ENCODE measurements around the gene NUP210L. TPM values are rescaled to one million over a fixed set of nuclear protein-coding genes. Genes with fewer than 3 reads are reported as not detected.

Gene NUP210L
- total RNA-seq, 5 donors from 2014 or later (not counting 1 experiment from before 2014, with no cell fraction given), result 0.10 to 0.35 (median 0.18) TPM

- DNase-seq (no peak), ATAC-seq (replicated peaks in 1 of 4) (no peak)
- ChIA-PET CTCF (interaction anchor here in 1 of 2 donors (0.7 to 1.5 kb wide), 3 partner anchors 9 to 17 kb away, joined by 5 to 9 read pairs (median 5); partner anchors contain the start of gene CREB3L4), POLR2A (interaction anchor here in 1 of 2 donors (0.5 to 1.5 kb wide), 4 partner anchors 32 to 204 kb away, joined by 4 to 6 read pairs (median 4); partner anchors contain the start of gene RPS27)
- WGBS (ENCODE audit: insufficient coverage), result no CpG with 5 or more reads among the region's 4 CpGs
- no peak overlapping the region for H3K4me3 ChIP-seq (ENCODE audit: control insufficient read depth in 1 of 2, extremely low read depth in 1 of 2, low read length in 1 of 2)
- H3K4me3 Mint-ChIP-seq, result peak overlapping the region; percentile 95 to 97 (median 97)
- peak overlapping the region; percentile 96 for H3K27ac Mint-ChIP-seq
- H3K27me3 ChIP-seq (replicated peaks in 1 of 2; ENCODE audit: control insufficient read depth in 2 of 2, extremely low read depth in 1 of 2, insufficient read depth in 2 of 2, low read length in 1 of 2), result no peaks in the 10 kb centered on the region
- no peaks in the 10 kb centered on the region for H3K9me3 Mint-ChIP-seq
- H3K36me3 ChIP-seq (ENCODE audit: control insufficient read depth in 2 of 2, extremely low read depth in 1 of 2, insufficient read depth in 1 of 2, low read length in 1 of 2), result peaks cover 0 to 18% of the 10 kb centered on the region in 2 donors
- peak overlapping the region; percentile 60 for H3K27ac ChIP-seq (ENCODE audit: low read length)
- H3K4me1 Mint-ChIP-seq, result peaks cover 59 to 69% (median 64%) of the 10 kb centered on the region in 3 donors
- H3K9me3 ChIP-seq, result no peaks in the 10 kb centered on the region
- peaks cover 29 to 59% of the 10 kb centered on the region in 2 experiments for H3K4me1 ChIP-seq (ENCODE audit: control insufficient read depth in 1 of 2, extremely low read depth in 1 of 2, insufficient read depth in 2 of 2, low read length in 2 of 2)
- no peaks in the 10 kb centered on the region for H3K27me3 Mint-ChIP-seq
- H3K36me3 Mint-ChIP-seq, result peaks cover 8% of the 10 kb centered on the region
These were observed 196.0 kb downstream of the NUP210L start for GRCh38 chr1:153958961-153959260.

GRCh38 chr1:153958111-153958960 is 196.5 kb downstream of the NUP210L start, which contains the start of gene CRTC2:
Gene CRTC2, minus strand, starts transcription at chr1:153958612. Its CDS starts 115 bp downstream, at chr1:153958497.
- DNase-seq (peak; percentile 91 to 100 (median 98)), ATAC-seq (replicated peaks in 1 of 4) (peak; percentile 87 to 91 (median 89))
- Histone ChIP-seq H3K27ac (ENCODE audit: low read length) (peak within 1 kb of the TSS; percentile 89), H3K27me3 (replicated peaks in 1 of 2; ENCODE audit: control insufficient read depth in 2 of 2, extremely low read depth in 1 of 2, insufficient read depth in 2 of 2, low read length in 1 of 2) (no peaks in the 10 kb centered on the region), H3K9me3 (no peaks in the 10 kb centered on the region), H3K36me3 (ENCODE audit: control insufficient read depth in 2 of 2, extremely low read depth in 1 of 2, insufficient read depth in 1 of 2, low read length in 1 of 2) (peaks cover 6 to 24% of the 10 kb centered on the region in 2 donors), H3K4me3 (ENCODE audit: control insufficient read depth in 1 of 2, extremely low read depth in 1 of 2, low read length in 1 of 2) (peak within 1 kb of the TSS; percentile 82 to 95), H3K4me1 (ENCODE audit: control insufficient read depth in 1 of 2, extremely low read depth in 1 of 2, insufficient read depth in 2 of 2, low read length in 2 of 2) (peaks cover 29 to 62% of the 10 kb centered on the region in 2 experiments)
- H3K27me3 Mint-ChIP-seq, result no peaks in the 10 kb centered on the region
- H3K9me3 Mint-ChIP-seq, result no peaks in the 10 kb centered on the region
- H3K4me3 Mint-ChIP-seq, result peak within 1 kb of the TSS; percentile 95 to 97 (median 97)
- peak within 1 kb of the TSS; percentile 96 for H3K27ac Mint-ChIP-seq
- ChIA-PET CTCF (interaction anchor here in 1 of 2 donors (0.7 to 1.5 kb wide), 3 partner anchors 10 to 17 kb away, joined by 5 to 9 read pairs (median 5); partner anchors contain the start of gene CREB3L4), POLR2A (interaction anchor here (0.5 to 1.5 kb wide), 6 partner anchors 13 to 204 kb away, joined by 3 to 6 read pairs (median 4); partner anchors contain the start of gene RPS27 (in 1 of the 2))
- under 1% methylated on average over 63 of the region's 75 CpGs for whole genome bisulfite sequencing (ENCODE audit: insufficient coverage)
- H3K36me3 Mint-ChIP-seq, result peaks cover 12% of the 10 kb centered on the region
- H3K4me1 Mint-ChIP-seq, result peaks cover 58 to 68% (median 63%) of the 10 kb centered on the region in 3 donors

GRCh38 chr1:153957744-153958110 is 197.1 kb downstream of the NUP210L start:
- ATAC-seq (replicated peaks in 1 of 4) (peak; percentile 2 to 25 (median 16)), DNase-seq (peak in 27 of 35 experiments; percentile 13 to 74 (median 30))
- POLR2A ChIA-PET, result interaction anchor here in 1 of 2 donors (0.7 kb wide), 1 partner anchor 13 kb away, joined by 3 read pairs; no protein-coding TSS in a partner anchor

GRCh38 chr1:153956997-153957715 is 197.7 kb downstream of the NUP210L start:
- Histone ChIP-seq H3K4me3 (ENCODE audit: control insufficient read depth in 1 of 2, extremely low read depth in 1 of 2, low read length in 1 of 2) (peak overlapping the region; percentile 82 to 95), H3K36me3 (ENCODE audit: control insufficient read depth in 2 of 2, extremely low read depth in 1 of 2, insufficient read depth in 1 of 2, low read length in 1 of 2) (peaks cover 6 to 34% of the 10 kb centered on the region in 2 donors), H3K27me3 (replicated peaks in 1 of 2; ENCODE audit: control insufficient read depth in 2 of 2, extremely low read depth in 1 of 2, insufficient read depth in 2 of 2, low read length in 1 of 2) (no peaks in the 10 kb centered on the region), H3K27ac (ENCODE audit: low read length) (peak overlapping the region; percentile 89), H3K9me3 (no peaks in the 10 kb centered on the region), H3K4me1 (ENCODE audit: control insufficient read depth in 1 of 2, extremely low read depth in 1 of 2, insufficient read depth in 2 of 2, low read length in 2 of 2) (peaks cover 21 to 53% of the 10 kb centered on the region in 2 experiments)
- H3K36me3 Mint-ChIP-seq, result peaks cover 18% of the 10 kb centered on the region
- WGBS (ENCODE audit: insufficient coverage), result 15% methylated on average over 4 of the region's 6 CpGs
- peak overlapping the region; percentile 96 for H3K27ac Mint-ChIP-seq
- ATAC-seq (replicated peaks in 1 of 4) (no peak), DNase-seq (no peak)
- no peaks in the 10 kb centered on the region for H3K9me3 Mint-ChIP-seq
- H3K4me1 Mint-ChIP-seq, result peaks cover 50 to 63% (median 57%) of the 10 kb centered on the region in 3 donors
- ChIA-PET POLR2A (interaction anchor here (0.7 to 1.6 kb wide), 4 partner anchors 9 to 149 kb away, joined by 3 to 9 read pairs (median 4); no protein-coding TSS in a partner anchor), CTCF (interaction anchor here (0.6 to 1.9 kb wide), 4 partner anchors 9 to 85 kb away, joined by 3 to 7 read pairs (median 4); partner anchors contain the start of genes CREB3L4 (in 1 of the 2) and DENND4B (in 1 of the 2))
- peak overlapping the region; percentile 95 to 97 (median 97) for H3K4me3 Mint-ChIP-seq
- H3K27me3 Mint-ChIP-seq, result no peaks in the 10 kb centered on the region

More at GRCh38 chr1:153957744-153958110, 197.1 kb downstream of the NUP210L start:
- CTCF ChIA-PET, result interaction anchor here (0.6 to 1.9 kb wide), 2 partner anchors 10 to 86 kb away, joined by 4 read pairs; partner anchors contain the start of gene CREB3L4 (in 1 of the 2)
- Mint-ChIP-seq H3K4me3 (peak overlapping the region; percentile 95 to 97 (median 97)), H3K36me3 (peaks cover 15% of the 10 kb centered on the region), H3K4me1 (peaks cover 56 to 67% (median 60%) of the 10 kb centered on the region in 3 donors), H3K9me3 (no peaks in the 10 kb centered on the region), H3K27ac (peak overlapping the region; percentile 96), H3K27me3 (no peaks in the 10 kb centered on the region)
- H3K4me1 ChIP-seq (ENCODE audit: control insufficient read depth in 1 of 2, extremely low read depth in 1 of 2, insufficient read depth in 2 of 2, low read length in 2 of 2), result peaks cover 25 to 56% of the 10 kb centered on the region in 2 experiments
- peak overlapping the region; percentile 82 to 95 for H3K4me3 ChIP-seq (ENCODE audit: control insufficient read depth in 1 of 2, extremely low read depth in 1 of 2, low read length in 1 of 2)
- H3K27me3 ChIP-seq (replicated peaks in 1 of 2; ENCODE audit: control insufficient read depth in 2 of 2, extremely low read depth in 1 of 2, insufficient read depth in 2 of 2, low read length in 1 of 2), result no peaks in the 10 kb centered on the region
- H3K27ac ChIP-seq (ENCODE audit: low read length), result peak overlapping the region; percentile 89
- H3K9me3 ChIP-seq, result no peaks in the 10 kb centered on the region
- WGBS (ENCODE audit: insufficient coverage), result 0% methylated on average over 13 of the region's 13 CpGs
- peaks cover 6 to 28% of the 10 kb centered on the region in 2 donors for H3K36me3 ChIP-seq (ENCODE audit: control insufficient read depth in 2 of 2, extremely low read depth in 1 of 2, insufficient read depth in 1 of 2, low read length in 1 of 2)

GRCh38 chr1:153954826-153955225 is 200.0 kb downstream of the NUP210L start:
- H3K4me3 Mint-ChIP-seq, result peak overlapping the region in 1 of 3 donors; percentile 97
- H3K27ac ChIP-seq (ENCODE audit: low read length), result no peak overlapping the region
- peaks cover 42 to 58% (median 47%) of the 10 kb centered on the region in 3 donors for H3K4me1 Mint-ChIP-seq
- peak overlapping the region in 1 of 2 donors; percentile 36 for H3K27ac Mint-ChIP-seq
- DNase-seq (no peak), ATAC-seq (replicated peaks in 1 of 4) (no peak)
- H3K4me1 ChIP-seq (ENCODE audit: control insufficient read depth in 1 of 2, extremely low read depth in 1 of 2, insufficient read depth in 2 of 2, low read length in 2 of 2), result peaks cover 21 to 53% of the 10 kb centered on the region in 2 experiments
- no peaks in the 10 kb centered on the region for H3K27me3 Mint-ChIP-seq
- no peaks in the 10 kb centered on the region for H3K9me3 ChIP-seq
- H3K36me3 ChIP-seq (ENCODE audit: control insufficient read depth in 2 of 2, extremely low read depth in 1 of 2, insufficient read depth in 1 of 2, low read length in 1 of 2), result peaks cover 14 to 54% of the 10 kb centered on the region in 2 donors
- H3K27me3 ChIP-seq (replicated peaks in 1 of 2; ENCODE audit: control insufficient read depth in 2 of 2, extremely low read depth in 1 of 2, insufficient read depth in 2 of 2, low read length in 1 of 2), result no peaks in the 10 kb centered on the region
- 100% methylated on average over 1 of the region's 10 CpGs for WGBS (ENCODE audit: insufficient coverage)
- H3K9me3 Mint-ChIP-seq, result no peaks in the 10 kb centered on the region
- H3K4me3 ChIP-seq (ENCODE audit: control insufficient read depth in 1 of 2, extremely low read depth in 1 of 2, low read length in 1 of 2), result no peak overlapping the region
- POLR2A ChIA-PET, result no interaction called here
- peaks cover 31% of the 10 kb centered on the region for H3K36me3 Mint-ChIP-seq
- CTCF ChIA-PET, result interaction anchor here in 1 of 2 donors (0.7 kb wide), 2 partner anchors 23 to 147 kb away, joined by 7 to 8 read pairs; partner anchors contain the start of gene JTB

All from T-cell (primary cell).